Measurements from ENCODE around the gene CD82. TPM values are rescaled to one million over a fixed set of nuclear protein-coding genes. Genes with fewer than 3 reads are reported as not detected.
"Not testable (repeated sequence)": the region's sequence is repeated elsewhere in the genome, so short reads cannot be mapped to it uniquely, and the experiment has no call there.

The CD82 gene
- total RNA-seq, 1 experiment from 2014 or later, result 114 TPM

DNA sequence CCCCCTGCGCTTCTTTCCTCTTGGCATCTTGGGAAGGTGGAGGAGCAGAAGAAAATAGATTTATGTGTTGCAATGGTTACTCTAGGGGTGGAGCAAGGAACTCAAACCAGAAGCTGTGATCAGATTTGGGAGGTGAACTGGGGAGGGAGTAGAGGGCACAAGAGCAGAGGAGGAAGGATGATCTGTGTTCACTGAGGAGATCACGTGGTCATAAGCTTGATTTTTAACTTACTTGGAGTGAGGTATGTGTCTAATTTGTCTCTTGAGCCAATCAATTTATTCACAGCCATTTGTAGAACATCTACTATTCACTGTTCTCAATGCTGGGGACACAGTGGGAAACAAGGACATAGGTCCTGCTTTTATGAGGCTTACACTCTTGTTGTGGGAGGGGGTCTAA, 24.8 kb upstream of the CD82 start:
- no TSS peak for BruUV-seq (replicated peaks)
- ChIA-PET POLR2A (interaction anchor here (0.6 to 0.8 kb wide), 3 partner anchors 30 to 260 kb away, joined by 3 read pairs; no protein-coding TSS in a partner anchor), CTCF (interaction anchor here (0.6 to 9.4 kb wide), 6 partner anchors 10 to 407 kb away, joined by 3 to 223 read pairs (median 4); no protein-coding TSS in a partner anchor)

DNA sequence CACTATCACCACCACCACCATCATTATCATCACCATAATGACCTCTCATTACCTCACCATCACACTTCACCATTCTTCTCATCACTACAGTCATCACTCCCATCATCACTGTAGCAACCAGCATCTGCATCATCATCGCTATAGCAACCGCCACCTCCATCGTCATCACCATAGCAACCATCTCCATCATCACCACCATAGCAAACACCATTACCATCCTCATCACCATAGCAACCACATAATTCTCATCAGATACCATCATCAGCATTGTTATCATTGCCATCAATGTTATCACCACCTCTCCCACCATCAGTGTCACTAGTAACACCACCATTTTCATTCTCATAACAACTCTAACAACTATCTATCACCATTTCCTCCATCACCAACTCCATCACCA, 23.1 kb upstream of the CD82 start:
- Mint-ChIP-seq H3K4me3 (ENCODE audit: unreplicated experiment) (no peak overlapping the region), H3K36me3 (ENCODE audit: insufficient read depth, unreplicated experiment) (no peaks in the 10 kb centered on the region), H3K27me3 (ENCODE audit: insufficient read depth, unreplicated experiment) (no peaks in the 10 kb centered on the region), H3K27ac (ENCODE audit: low read depth, unreplicated experiment) (no peak overlapping the region), H3K4me1 (ENCODE audit: insufficient read depth, unreplicated experiment) (no peaks in the 10 kb centered on the region), H3K9me3 (ENCODE audit: unreplicated experiment) (no peaks in the 10 kb centered on the region)
- ChIA-PET POLR2A (no interaction called here), CTCF (interaction anchor here (0.5 to 9.4 kb wide), 4 partner anchors 170 to 449 kb away, joined by 3 to 223 read pairs (median 4); no protein-coding TSS in a partner anchor)
- no peak for DNase-seq (ENCODE audit: unreplicated experiment)
- BruUV-seq (replicated peaks), result no TSS peak
- TF ChIP-seq CTCF (IDR thresholded peaks at IDR 0.05; ENCODE audit: unreplicated experiment), result no peak
- intact Hi-C loops (cut with micrococcal nuclease), result no loop called here

More for the DNA sequence above, 24.8 kb upstream of the CD82 start:
- TF ChIP-seq CTCF (IDR thresholded peaks at IDR 0.05; ENCODE audit: unreplicated experiment), result no peak
- DNase-seq (ENCODE audit: unreplicated experiment), result no peak
- Mint-ChIP-seq H3K27me3 (ENCODE audit: insufficient read depth, unreplicated experiment) (no peaks in the 10 kb centered on the region), H3K36me3 (ENCODE audit: insufficient read depth, unreplicated experiment) (no peaks in the 10 kb centered on the region), H3K4me3 (ENCODE audit: unreplicated experiment) (no peak overlapping the region), H3K27ac (ENCODE audit: low read depth, unreplicated experiment) (no peak overlapping the region), H3K4me1 (ENCODE audit: insufficient read depth, unreplicated experiment) (no peaks in the 10 kb centered on the region), H3K9me3 (ENCODE audit: unreplicated experiment) (no peaks in the 10 kb centered on the region)
- intact Hi-C loops (cut with micrococcal nuclease), result no loop called here

GRCh38 chr11:44546984-44547383, 18.5 kb upstream of the CD82 start:
- H3K27ac Mint-ChIP-seq (ENCODE audit: low read depth, unreplicated experiment); intact Hi-C loops (cut with micrococcal nuclease); H3K9me3 Mint-ChIP-seq (ENCODE audit: unreplicated experiment); CTCF ChIA-PET; BruUV-seq (replicated peaks); H3K4me1 Mint-ChIP-seq (ENCODE audit: insufficient read depth, unreplicated experiment); POLR2A ChIA-PET; H3K36me3 Mint-ChIP-seq (ENCODE audit: insufficient read depth, unreplicated experiment); H3K4me3 Mint-ChIP-seq (ENCODE audit: unreplicated experiment); DNase-seq (ENCODE audit: unreplicated experiment); H3K27me3 Mint-ChIP-seq (ENCODE audit: insufficient read depth, unreplicated experiment): not testable (repeated sequence)

DNA sequence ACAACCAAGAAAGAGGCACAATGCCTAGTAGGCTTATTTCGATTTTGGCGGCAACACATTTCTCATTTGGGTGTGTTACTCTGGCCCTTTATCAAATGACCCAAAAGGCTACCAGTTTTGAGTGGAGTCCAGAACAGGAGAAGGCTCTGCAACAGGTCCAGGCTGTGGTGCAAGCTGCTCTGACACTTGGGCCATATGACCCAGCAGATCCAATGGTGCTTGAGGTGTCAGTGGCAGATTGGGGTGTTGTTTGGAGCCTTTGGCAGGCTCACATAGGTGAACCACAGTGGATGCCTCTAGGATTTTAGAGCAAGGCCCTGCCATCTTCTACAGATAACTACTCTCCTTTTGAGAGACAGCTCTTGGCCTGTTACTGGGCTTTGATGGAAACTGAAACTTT, 17.9 kb upstream of the CD82 start:
- intact Hi-C loops (cut with micrococcal nuclease); H3K4me3 Mint-ChIP-seq (ENCODE audit: unreplicated experiment); BruUV-seq (replicated peaks): not testable (repeated sequence)

DNA sequence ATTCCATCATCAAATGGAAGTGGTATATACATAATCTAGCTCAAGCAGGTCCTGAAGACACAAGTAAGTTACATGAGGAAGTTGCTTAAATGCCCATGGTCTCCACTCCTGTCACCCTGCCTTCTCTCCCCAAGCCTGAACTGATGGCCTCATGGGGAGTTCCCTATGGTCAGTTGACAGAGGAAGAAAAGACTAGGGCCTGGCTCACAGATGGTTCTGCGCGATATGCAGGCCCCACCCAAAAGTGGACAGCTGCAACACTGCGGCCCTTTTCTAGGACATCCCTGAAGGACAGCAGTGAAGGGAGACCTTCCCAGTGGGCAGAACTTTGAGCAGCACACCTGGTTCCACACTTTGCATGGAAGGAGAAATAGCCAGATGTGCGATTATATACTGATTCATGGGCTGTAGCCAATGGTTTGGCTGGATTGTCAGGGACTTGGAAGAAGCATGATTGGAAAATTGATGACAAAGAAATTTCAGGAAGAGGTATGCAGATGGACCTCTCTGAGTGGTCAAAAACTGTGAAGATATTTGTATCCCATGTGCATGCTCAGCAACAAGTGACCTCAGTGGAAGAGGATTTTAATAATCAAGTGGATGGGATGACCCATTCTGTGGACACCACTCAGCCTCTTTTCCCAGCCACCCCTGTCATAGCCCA, 17.3 kb upstream of the CD82 start:
- DNase-seq (ENCODE audit: unreplicated experiment), result no peak
- no peak for TF ChIP-seq CTCF (IDR thresholded peaks at IDR 0.05; ENCODE audit: unreplicated experiment)
- no peaks in the 10 kb centered on the region for H3K9me3 Mint-ChIP-seq (ENCODE audit: unreplicated experiment)
- H3K4me3 Mint-ChIP-seq (ENCODE audit: unreplicated experiment), result no peak overlapping the region
- ChIA-PET POLR2A (no interaction called here), CTCF (interaction anchor here (0.9 to 1.1 kb wide), 2 partner anchors 9 to 262 kb away, joined by 3 to 4 read pairs; no protein-coding TSS in a partner anchor)
- no peaks in the 10 kb centered on the region for H3K27me3 Mint-ChIP-seq (ENCODE audit: insufficient read depth, unreplicated experiment)
- no peaks in the 10 kb centered on the region for H3K4me1 Mint-ChIP-seq (ENCODE audit: insufficient read depth, unreplicated experiment)
- H3K27ac Mint-ChIP-seq (ENCODE audit: low read depth, unreplicated experiment), result no peak overlapping the region
- intact Hi-C loops (cut with micrococcal nuclease), result no loop called here
- BruUV-seq (replicated peaks), result no TSS peak
- no peaks in the 10 kb centered on the region for H3K36me3 Mint-ChIP-seq (ENCODE audit: insufficient read depth, unreplicated experiment)

More for the DNA sequence above, 17.9 kb upstream of the CD82 start:
- H3K27ac Mint-ChIP-seq (ENCODE audit: low read depth, unreplicated experiment); POLR2A ChIA-PET; H3K9me3 Mint-ChIP-seq (ENCODE audit: unreplicated experiment); H3K27me3 Mint-ChIP-seq (ENCODE audit: insufficient read depth, unreplicated experiment); H3K4me1 Mint-ChIP-seq (ENCODE audit: insufficient read depth, unreplicated experiment); DNase-seq (ENCODE audit: unreplicated experiment); H3K36me3 Mint-ChIP-seq (ENCODE audit: insufficient read depth, unreplicated experiment): not testable (repeated sequence)
- CTCF ChIA-PET, result interaction anchor here (0.9 to 1.1 kb wide), 2 partner anchors 8 to 262 kb away, joined by 3 to 4 read pairs; no protein-coding TSS in a partner anchor

DNA sequence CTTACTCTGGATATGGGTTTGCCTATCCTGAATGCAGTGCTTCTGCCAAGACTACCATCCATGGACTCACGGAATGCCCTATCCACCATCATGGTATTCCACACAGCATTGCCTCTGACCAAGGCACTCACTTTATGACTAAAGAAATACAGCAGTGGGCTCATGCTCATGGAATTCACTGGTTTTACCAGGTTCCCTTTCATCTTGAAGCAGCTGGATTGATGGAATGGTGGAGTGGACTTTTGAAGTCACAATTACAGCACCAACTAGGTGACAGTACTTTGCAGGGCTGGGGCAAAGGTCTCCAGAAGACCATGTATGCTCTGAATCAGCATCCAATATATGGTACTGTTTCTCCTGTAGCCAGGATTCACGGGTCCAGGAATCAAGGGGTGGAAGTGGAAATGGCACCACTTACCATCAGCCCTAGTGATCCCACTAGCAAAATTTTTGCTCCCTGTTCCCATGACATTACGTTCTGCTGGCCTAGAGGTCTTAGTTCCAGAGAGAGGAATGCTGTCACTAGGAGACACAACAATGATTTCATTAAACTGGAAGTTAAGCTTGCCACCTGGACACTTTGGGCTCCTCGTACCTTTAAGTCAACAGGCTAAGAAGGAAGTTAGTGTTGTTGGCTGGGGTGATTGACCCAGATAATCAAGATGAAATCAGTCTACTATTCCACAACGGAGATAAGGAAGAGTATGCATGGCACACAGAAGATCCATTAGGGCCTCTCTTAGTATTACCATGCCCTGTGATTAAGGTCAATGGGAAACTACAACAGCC, 16.3 kb upstream of the CD82 start:
- H3K9me3 Mint-ChIP-seq (ENCODE audit: unreplicated experiment); H3K27me3 Mint-ChIP-seq (ENCODE audit: insufficient read depth, unreplicated experiment); intact Hi-C loops (cut with micrococcal nuclease); H3K4me3 Mint-ChIP-seq (ENCODE audit: unreplicated experiment); DNase-seq (ENCODE audit: unreplicated experiment); POLR2A ChIA-PET; H3K4me1 Mint-ChIP-seq (ENCODE audit: insufficient read depth, unreplicated experiment); H3K27ac Mint-ChIP-seq (ENCODE audit: low read depth, unreplicated experiment); H3K36me3 Mint-ChIP-seq (ENCODE audit: insufficient read depth, unreplicated experiment); BruUV-seq (replicated peaks): not testable (repeated sequence)
- CTCF ChIA-PET, result interaction anchor here (0.7 to 0.8 kb wide), 2 partner anchors 362 to 378 kb away, joined by 3 read pairs; no protein-coding TSS in a partner anchor
